NB4 (cell line): ENCODE measurements around the gene CAMK2D.

Experiments
- MYC ChIP-seq: IDR thresholded peaks from 2 replicates; pipeline ENCODE4 v1.6.1; 2011; ENCODE audit warnings: low read depth, low read length
- POLR2A ChIP-seq: IDR thresholded peaks from 2 replicates; pipeline ENCODE4 v1.6.1; 2011; ENCODE audit warnings: mild to moderate bottlenecking; ENCODE audit not compliant: insufficient read length; ENCODE audit errors: extremely low read depth
- TF ChIP-seq, protein P1 (sequence below): IDR thresholded peaks from one replicate; pipeline ENCODE4 v1.5.1; 2012; ENCODE audit warnings: low read depth, low read length
- TF ChIP-seq, protein P2 (sequence below): IDR thresholded peaks from 2 replicates; pipeline ENCODE4 v1.6.1; 2011; ENCODE audit warnings: low read depth, low read length

DNA sequence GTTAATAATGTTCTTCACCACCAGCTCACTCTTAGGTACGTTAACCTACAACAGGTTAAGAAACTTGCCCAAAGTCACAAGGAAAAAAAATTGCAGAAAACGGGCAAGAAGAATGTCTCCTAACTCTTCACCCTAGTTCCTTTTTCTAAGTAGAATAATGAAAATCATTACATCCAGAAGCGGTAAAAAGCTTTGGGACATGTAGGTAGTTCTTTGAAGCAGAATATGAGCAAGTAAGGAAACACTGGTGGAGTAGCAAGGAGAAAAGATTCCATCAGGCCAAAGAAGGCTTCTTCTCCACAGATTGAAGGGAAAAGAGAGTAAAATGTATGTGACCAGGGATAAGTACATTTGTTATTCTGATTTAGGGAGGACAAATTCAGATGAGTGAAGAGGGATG, 4.1 kb downstream of the CAMK2D start:
- TF ChIP-seq, protein P1, sequence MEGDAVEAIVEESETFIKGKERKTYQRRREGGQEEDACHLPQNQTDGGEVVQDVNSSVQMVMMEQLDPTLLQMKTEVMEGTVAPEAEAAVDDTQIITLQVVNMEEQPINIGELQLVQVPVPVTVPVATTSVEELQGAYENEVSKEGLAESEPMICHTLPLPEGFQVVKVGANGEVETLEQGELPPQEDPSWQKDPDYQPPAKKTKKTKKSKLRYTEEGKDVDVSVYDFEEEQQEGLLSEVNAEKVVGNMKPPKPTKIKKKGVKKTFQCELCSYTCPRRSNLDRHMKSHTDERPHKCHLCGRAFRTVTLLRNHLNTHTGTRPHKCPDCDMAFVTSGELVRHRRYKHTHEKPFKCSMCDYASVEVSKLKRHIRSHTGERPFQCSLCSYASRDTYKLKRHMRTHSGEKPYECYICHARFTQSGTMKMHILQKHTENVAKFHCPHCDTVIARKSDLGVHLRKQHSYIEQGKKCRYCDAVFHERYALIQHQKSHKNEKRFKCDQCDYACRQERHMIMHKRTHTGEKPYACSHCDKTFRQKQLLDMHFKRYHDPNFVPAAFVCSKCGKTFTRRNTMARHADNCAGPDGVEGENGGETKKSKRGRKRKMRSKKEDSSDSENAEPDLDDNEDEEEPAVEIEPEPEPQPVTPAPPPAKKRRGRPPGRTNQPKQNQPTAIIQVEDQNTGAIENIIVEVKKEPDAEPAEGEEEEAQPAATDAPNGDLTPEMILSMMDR: no peak
- no peak for TF ChIP-seq POLR2A
- TF ChIP-seq, protein P2, sequence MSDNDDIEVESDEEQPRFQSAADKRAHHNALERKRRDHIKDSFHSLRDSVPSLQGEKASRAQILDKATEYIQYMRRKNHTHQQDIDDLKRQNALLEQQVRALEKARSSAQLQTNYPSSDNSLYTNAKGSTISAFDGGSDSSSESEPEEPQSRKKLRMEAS: no peak
- TF ChIP-seq MYC: no peak
